Keratinocyte (primary cell): Measurements from ENCODE around the gene CITED1. TPM values are rescaled to one million over a fixed set of nuclear protein-coding genes. Genes with fewer than 3 reads are reported as not detected.

Source experiments
- DNase-seq: peaks from one replicate; pipeline ENCODE4 v3.0.0-alpha.2; 2011; ENCODE audit warnings: low read depth, missing footprints, low spot score
- FAIRE-seq: peaks from 2 replicates; lab custom pipeline; 2011; peaks lifted over from hg19 to GRCh38; lab: Jason Lieb, UNC
- H2AFZ ChIP-seq: 2 replicates; pipeline ENCODE4 v1.6.0; 2012; ENCODE audit warnings: low read length, control low read depth, inconsistent platforms; ENCODE audit not compliant: control insufficient read depth
- H3K27ac ChIP-seq: 2 replicates; pipeline ENCODE4 v1.5.1; 2011; ENCODE audit warnings: low read length; ENCODE audit not compliant: control insufficient read depth, insufficient read depth
- H3K27me3 ChIP-seq: 3 replicates; pipeline ENCODE4 v1.6.0; 2011; ENCODE audit warnings: low read length; ENCODE audit not compliant: control insufficient read depth, insufficient read depth; ENCODE audit errors: extremely low read depth
- H3K36me3 ChIP-seq, 2 experiments: 2 replicates in 1 of 2; 3 replicates in 1 of 2; pipeline ENCODE4 v1.5.1; 2011; ENCODE audit warnings: low read length in 2 of 2, mild to moderate bottlenecking in 1 of 2; ENCODE audit not compliant: control insufficient read depth in 2 of 2, insufficient read depth in 2 of 2; ENCODE audit errors: extremely low read depth in 1 of 2
- H3K4me1 ChIP-seq: 3 replicates; pipeline ENCODE4 v1.5.1; 2011; ENCODE audit warnings: low read length; ENCODE audit not compliant: control insufficient read depth, insufficient read depth; ENCODE audit errors: extremely low read depth
- H3K4me2 ChIP-seq: 3 replicates; pipeline ENCODE4 v1.6.0; 2011; ENCODE audit warnings: low read depth, low read length; ENCODE audit not compliant: control insufficient read depth, insufficient read depth; ENCODE audit errors: extremely low read depth
- H3K4me3 ChIP-seq, 3 experiments: fragments of 200-600 bp in 1 of 3; sonication (generic) in 1 of 3; 2 replicates in 2 of 3; 3 replicates in 1 of 3; pipeline ENCODE4 v1.5.1; 2011 to 2016; ENCODE audit warnings: low read length in 3 of 3, mild to moderate bottlenecking in 3 of 3, control low read depth in 2 of 3, inconsistent platforms in 1 of 3, low read depth in 1 of 3, mixed read lengths in 1 of 3, mixed run types in 1 of 3, moderate library complexity in 1 of 3; ENCODE audit not compliant: control insufficient read depth in 2 of 3, insufficient read depth in 2 of 3; ENCODE audit errors: extremely low read depth in 1 of 3
- H3K79me2 ChIP-seq: 2 replicates; pipeline ENCODE4 v1.6.0; 2012; ENCODE audit warnings: low read length; ENCODE audit not compliant: control insufficient read depth, insufficient read depth
- H3K9ac ChIP-seq: 3 replicates; pipeline ENCODE4 v1.6.0; 2011; ENCODE audit warnings: low read length; ENCODE audit not compliant: control insufficient read depth, insufficient read depth; ENCODE audit errors: extremely low read depth
- H3K9me1 ChIP-seq: 3 replicates; pipeline ENCODE4 v1.6.0; 2011; ENCODE audit warnings: low read length; ENCODE audit not compliant: control insufficient read depth, insufficient read depth; ENCODE audit errors: extremely low read depth
- H3K9me3 ChIP-seq: 2 replicates; pipeline ENCODE4 v1.5.1; 2012; ENCODE audit warnings: low read depth, low read length; ENCODE audit not compliant: control insufficient read depth
- H4K20me1 ChIP-seq: 3 replicates; pipeline ENCODE4 v1.6.0; 2011; ENCODE audit warnings: low read length; ENCODE audit not compliant: control insufficient read depth, insufficient read depth; ENCODE audit errors: extremely low read depth
- CTCF ChIP-seq, 3 experiments: IDR thresholded peaks in 1 of 3; conservative IDR thresholded peaks in 1 of 3; optimal IDR thresholded peaks in 1 of 3; 2 replicates in 2 of 3; 3 replicates in 1 of 3; pipeline versions ENCODE3 to v1.5.1; 2011; ENCODE audit warnings: low read length in 3 of 3, mild to moderate bottlenecking in 3 of 3, moderate library complexity in 2 of 3, control low read depth in 1 of 3, inconsistent platforms in 1 of 3; ENCODE audit not compliant: insufficient read depth in 2 of 3; ENCODE audit errors: extremely low read depth in 1 of 3
- EZH2 ChIP-seq: IDR thresholded peaks from one replicate; pipeline ENCODE4 v1.6.1; 2012; ENCODE audit warnings: inconsistent platforms, mild to moderate bottlenecking, low read length, moderate library complexity
- dilution Hi-C: fragments of 300-500 bp; cut with MboI; formaldehyde crosslinking; loops from one replicate; pipeline ENCODE4 v1.7.0; 2020; ENCODE audit warnings: low sequenced_read_pairs; ENCODE audit not compliant: extremely low pct_ligation_motif_present
- polyA plus RNA-seq, 5 experiments: library from polyadenylated mRNA; depleted of rRNA in 3 of 5; stranded (reverse) in 3 of 5; stranded (forward) in 1 of 5; unstranded in 1 of 5; fragments of >200 nt; gene quantifications; 1 replicate in 1 of 5; 2 replicates in 3 of 5; 3 replicates in 1 of 5; pipeline versions ENCODE4 v1.2.1 to v1.2.3, GENCODE V29; 2011 to 2012; ENCODE audit warnings: missing spikeins in 2 of 5, low read depth in 1 of 5, low replicate concordance in 1 of 5

CITED1 gene
- polyA plus RNA-seq, 1 donor (not counting 4 experiments of a cell fraction or from before 2014, with no cell fraction given): 0.30 TPM

GRCh38 chrX:72313707-72314641 is 8.3 kb upstream of the CITED1 start:
- no peaks in the 10 kb centered on the region for H3K79me2 ChIP-seq
- dilution Hi-C loops: no loop called here
- H3K27ac ChIP-seq: no peak overlapping the region
- no peak overlapping the region for H3K9ac ChIP-seq
- peaks cover 39% of the 10 kb centered on the region for H3K27me3 ChIP-seq
- TF ChIP-seq EZH2 (no peak), CTCF (optimal IDR thresholded peaks at IDR 0.05 in 1 of 3, IDR thresholded peaks at IDR 0.05 in 1 of 3, conservative IDR thresholded peaks at IDR 0.05 in 1 of 3; ENCODE audit: extremely low read depth in 1 of 3, insufficient read depth in 2 of 3, low read length in 3 of 3) (no peak)
- no peaks in the 10 kb centered on the region for H4K20me1 ChIP-seq
- H3K4me2 ChIP-seq: no peak overlapping the region
- no peak for DNase-seq
- H3K9me3 ChIP-seq: no peaks in the 10 kb centered on the region
- no peak for FAIRE-seq
- H3K4me3 ChIP-seq: no peak overlapping the region
- H3K4me1 ChIP-seq: peaks cover 7% of the 10 kb centered on the region
- H2AFZ ChIP-seq: no peak overlapping the region
- H3K9me1 ChIP-seq: no peaks in the 10 kb centered on the region
- no peaks in the 10 kb centered on the region for H3K36me3 ChIP-seq

- Histone ChIP-seq H3K4me3 (no peak overlapping the region), H3K4me1 (peaks cover 7% of the 10 kb centered on the region), H3K27ac (no peak overlapping the region), H4K20me1 (no peaks in the 10 kb centered on the region), H3K36me3 (no peaks in the 10 kb centered on the region), H3K9ac (no peak overlapping the region), H3K79me2 (no peaks in the 10 kb centered on the region), H3K9me3 (no peaks in the 10 kb centered on the region), H3K27me3 (peaks cover 54% of the 10 kb centered on the region), H3K9me1 (no peaks in the 10 kb centered on the region), H2AFZ (peak overlapping the region; percentile 64), H3K4me2 (peak overlapping the region; percentile 50)
- TF ChIP-seq CTCF (optimal IDR thresholded peaks at IDR 0.05 in 1 of 3, IDR thresholded peaks at IDR 0.05 in 1 of 3, conservative IDR thresholded peaks at IDR 0.05 in 1 of 3; ENCODE audit: extremely low read depth in 1 of 3, insufficient read depth in 2 of 3, low read length in 3 of 3) (no peak), EZH2 (no peak)
- no peak for DNase-seq
- dilution Hi-C loops: no loop called here
- no peak for FAIRE-seq
These were observed 6.7 kb upstream of the CITED1 start for GRCh38 chrX:72312311-72312940.
